Endothelial cell of umbilical vein (primary cell): ENCODE results near the gene GAS2L2.

Experiments used
- CTCF ChIP-seq, 2 donors: IDR thresholded peaks; 1 replicate in 1 of 2; 2 replicates in 1 of 2; pipeline ENCODE4 v1.5.1; 2011; ENCODE audit warnings: low read length in 2 of 2, mild to moderate bottlenecking in 2 of 2, moderate library complexity in 2 of 2, control low read depth in 1 of 2, inconsistent platforms in 1 of 2, low read depth in 1 of 2; ENCODE audit not compliant: insufficient read depth in 1 of 2; ENCODE audit errors: extremely low read depth in 1 of 2
- POLR2A ChIP-seq: IDR thresholded peaks from 2 replicates; pipeline ENCODE4 v1.6.1; 2012; ENCODE audit warnings: low read depth, mild to moderate bottlenecking, control low read depth, low read length

- TF ChIP-seq POLR2A (no peak), CTCF (IDR thresholded peaks at IDR 0.05; ENCODE audit: extremely low read depth in 1 of 2, insufficient read depth in 1 of 2, low read depth in 1 of 2, low read length in 2 of 2) (no peak)
Observed at GRCh38 chr17:35796942-35797341, 43.9 kb upstream of the GAS2L2 start.
